NCI-H187 (cell line): Measurements from ENCODE around the gene NECTIN3.

Experiments used
- DNase-seq, 2 experiments: peaks; one replicate each; lab custom pipeline; 2025; lab: John Stamatoyannopoulos, UW

The NECTIN3 gene

DNA sequence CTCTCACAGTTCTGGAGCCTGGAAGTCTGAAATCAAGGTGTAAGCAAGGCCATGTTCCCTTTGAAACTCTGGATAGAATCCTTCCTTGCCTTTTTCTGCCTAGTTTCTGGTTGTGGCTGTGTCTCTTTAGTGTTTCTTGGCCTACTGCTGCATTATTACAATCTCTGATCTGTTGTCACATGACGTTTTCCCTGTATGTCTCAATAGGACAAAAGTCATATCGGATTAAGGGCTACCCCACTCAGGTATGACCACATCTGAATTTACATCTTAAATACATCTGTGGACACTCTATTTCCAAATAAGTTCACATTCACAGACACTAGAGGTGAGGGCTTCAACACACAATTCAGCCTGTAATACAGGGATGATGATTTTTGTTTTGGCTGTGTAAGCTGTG, 13.3 kb downstream of the NECTIN3 start:
- no peak for DNase-seq

GRCh38 chr3:111087924-111088469, 16.4 kb downstream of the NECTIN3 start:
- no peak for DNase-seq

- no peak for DNase-seq
Observed at GRCh38 chr3:111096487-111097209, 25.0 kb downstream of the NECTIN3 start.

DNA sequence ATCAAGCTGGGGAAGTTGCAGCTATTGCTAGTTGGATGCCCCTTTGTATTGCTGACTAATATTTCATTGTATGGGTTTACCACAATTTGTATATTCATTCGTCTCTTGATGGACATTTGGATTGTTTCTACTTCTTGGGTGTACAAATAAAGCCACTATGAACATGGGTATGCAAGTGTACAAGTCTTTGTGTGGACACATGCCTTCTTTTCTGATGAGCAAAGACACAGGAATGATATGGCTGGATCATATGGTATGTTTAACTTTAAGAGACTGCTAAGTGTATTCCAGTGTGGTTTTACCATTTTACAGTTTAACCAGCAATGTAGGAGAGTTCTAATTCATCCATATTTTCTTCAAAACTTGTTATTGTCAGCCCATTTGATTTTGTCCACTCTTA, 32.2 kb downstream of the NECTIN3 start:
- no peak for DNase-seq

- no peak for DNase-seq
Observed at GRCh38 chr3:111106993-111107661, 35.5 kb downstream of the NECTIN3 start.

DNA sequence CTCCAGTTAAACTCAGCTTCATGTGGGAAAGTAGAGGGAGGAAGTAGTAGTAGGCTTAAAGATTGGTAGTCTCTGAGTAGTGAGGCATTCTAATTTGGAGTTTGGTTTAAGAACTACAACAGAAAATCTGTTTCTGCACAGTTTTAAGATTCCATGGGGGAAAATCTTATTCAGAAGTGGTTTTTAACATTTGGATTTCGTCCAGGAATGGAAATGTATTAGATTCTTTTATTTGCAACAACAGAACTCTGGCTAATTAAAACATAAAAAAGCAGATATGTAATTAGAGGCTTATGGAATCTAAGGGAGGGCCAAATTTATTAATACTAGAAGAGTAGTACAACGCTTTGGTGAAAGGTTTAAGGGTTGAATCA, 36.0 kb downstream of the NECTIN3 start:
- no peak for DNase-seq

GRCh38 chr3:111112913-111113312, 41.3 kb downstream of the NECTIN3 start:
- DNase-seq, result no peak

- no peak for DNase-seq
Observed at GRCh38 chr3:111128884-111129283, 57.3 kb downstream of the NECTIN3 start.

- DNase-seq, result no peak
Observed at GRCh38 chr3:111130827-111131226, 59.2 kb downstream of the NECTIN3 start.

GRCh38 chr3:111134302-111134701, 62.7 kb downstream of the NECTIN3 start:
- no peak for DNase-seq

DNA sequence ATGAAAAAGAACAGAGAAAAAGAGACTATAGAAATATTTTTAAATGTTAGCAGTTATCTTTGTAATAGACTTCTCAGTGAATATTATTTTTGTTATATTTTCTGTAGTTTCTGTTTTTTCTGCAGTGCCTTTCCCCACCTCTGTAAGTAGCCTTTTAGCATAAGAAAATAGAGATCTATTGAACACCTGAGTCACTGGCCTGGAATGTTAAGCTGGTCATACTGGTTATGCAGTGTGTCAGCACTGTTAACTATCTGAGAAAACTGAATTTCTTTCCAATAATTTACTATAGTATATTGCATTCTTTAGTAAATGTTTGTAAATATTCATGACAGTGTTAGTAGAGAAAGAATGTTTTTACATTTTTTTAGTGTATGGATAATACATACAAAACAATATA, 79.8 kb downstream of the NECTIN3 start:
- DNase-seq, result no peak

DNA sequence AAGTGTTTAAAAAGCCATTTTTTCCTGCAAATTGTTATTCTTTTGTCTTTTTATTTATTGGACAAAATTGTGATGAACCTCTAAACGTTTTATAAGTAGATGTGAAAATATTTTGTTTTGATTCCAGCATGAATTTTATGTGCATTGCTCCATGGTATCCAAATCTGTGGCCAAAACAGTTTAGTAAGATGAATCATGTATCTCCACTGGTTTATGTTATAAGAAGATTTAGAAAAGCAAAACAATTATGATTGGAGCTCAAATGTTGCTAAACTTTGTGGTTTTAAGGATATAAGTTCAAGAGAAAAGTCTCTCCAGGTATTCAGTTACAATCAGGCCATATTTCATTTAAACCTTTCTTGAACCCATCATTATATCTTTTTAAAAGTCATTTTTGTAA, 80.9 kb downstream of the NECTIN3 start:
- no peak for DNase-seq

DNA sequence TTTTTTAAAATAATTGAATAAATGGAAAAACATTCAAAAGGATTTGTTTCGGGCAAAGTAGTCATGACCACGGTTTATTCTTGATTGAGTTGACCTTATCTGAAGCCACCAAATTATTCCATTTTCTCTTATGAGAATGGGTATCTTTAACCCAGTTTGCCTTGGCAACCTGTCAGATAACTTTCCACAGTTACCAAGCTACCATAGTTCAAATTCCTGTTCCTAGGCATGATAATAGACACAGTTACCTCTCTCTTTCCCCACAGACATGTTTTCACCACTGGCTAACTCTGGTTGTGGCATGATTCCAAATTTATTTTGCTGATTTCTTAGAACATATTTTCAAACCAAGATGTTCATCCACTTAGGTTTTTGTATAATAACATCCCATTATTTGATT, 84.9 kb downstream of the NECTIN3 start:
- no peak for DNase-seq

DNA sequence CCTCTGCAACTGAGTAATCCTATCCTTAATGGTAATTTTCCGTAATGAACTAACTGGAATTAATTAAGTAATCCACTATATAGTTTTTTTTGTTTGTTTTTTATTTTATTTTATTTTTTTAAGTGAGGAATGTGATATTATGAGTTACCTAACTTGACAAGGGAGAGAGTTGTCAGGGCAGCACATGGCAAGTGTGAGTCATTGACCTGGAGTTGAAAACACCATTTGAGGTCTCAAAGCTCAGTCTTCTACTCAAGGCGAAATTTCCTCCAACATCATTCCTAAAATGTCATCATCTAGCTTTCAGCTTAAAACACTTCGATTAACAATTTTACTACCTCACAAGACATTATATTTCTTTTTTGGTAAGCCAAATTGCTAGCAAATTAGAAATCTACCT, 87.8 kb downstream of the NECTIN3 start:
- DNase-seq, result no peak

GRCh38 chr3:111164621-111165020, 93.0 kb downstream of the NECTIN3 start:
- no peak for DNase-seq

DNA sequence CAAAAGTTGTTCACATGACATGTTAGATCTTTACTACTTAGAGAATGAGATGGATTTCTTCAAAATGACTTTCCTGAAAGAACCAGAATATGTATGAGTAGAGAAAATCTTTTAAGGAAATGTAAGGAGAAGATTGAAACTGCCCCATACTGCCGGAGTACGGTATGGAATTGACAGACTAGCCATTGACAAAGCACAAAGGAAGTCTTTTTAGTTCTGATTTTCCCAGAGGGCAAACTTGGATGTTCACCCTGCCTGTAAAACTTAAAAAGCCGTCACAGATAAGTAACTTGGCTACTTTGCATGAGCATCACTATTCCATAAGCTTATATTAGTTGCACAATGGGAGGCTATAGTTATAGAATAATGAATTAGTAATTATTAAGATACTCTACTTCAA, 93.8 kb downstream of the NECTIN3 start:
- DNase-seq, result no peak

DNA sequence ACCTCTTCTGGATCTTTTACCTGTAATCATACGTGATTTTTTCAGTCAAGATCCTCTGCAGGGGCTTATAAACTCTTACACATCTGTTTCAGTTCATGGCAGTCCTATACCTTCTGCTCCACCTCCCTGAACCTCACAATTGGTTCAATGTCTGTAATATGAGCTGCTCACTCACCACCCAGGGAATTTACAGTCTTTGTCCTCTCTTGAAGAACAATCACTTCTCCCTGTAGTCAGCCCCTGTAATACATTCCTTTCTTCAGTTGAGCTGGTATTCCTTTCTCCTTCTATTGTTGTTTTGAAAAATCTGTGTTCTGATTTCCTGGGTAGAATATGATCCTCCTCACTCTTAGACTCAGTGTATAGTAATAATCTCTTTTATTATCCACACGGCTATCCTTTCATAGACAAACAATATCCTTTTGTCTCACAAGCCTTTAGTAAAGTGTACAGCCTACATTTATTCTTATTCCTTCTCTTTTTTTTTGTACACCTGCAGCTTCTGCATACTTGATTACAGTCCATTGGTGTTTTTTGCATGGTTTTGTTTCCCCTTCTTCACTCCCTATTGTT, 101.8 kb downstream of the NECTIN3 start:
- DNase-seq, result peak in 1 of 2 experiments; percentile 4

- DNase-seq, result no peak
Observed at GRCh38 chr3:111173906-111174305, 102.3 kb downstream of the NECTIN3 start.

- no peak for DNase-seq
Observed at GRCh38 chr3:111190518-111190917, 118.9 kb downstream of the NECTIN3 start.

DNA sequence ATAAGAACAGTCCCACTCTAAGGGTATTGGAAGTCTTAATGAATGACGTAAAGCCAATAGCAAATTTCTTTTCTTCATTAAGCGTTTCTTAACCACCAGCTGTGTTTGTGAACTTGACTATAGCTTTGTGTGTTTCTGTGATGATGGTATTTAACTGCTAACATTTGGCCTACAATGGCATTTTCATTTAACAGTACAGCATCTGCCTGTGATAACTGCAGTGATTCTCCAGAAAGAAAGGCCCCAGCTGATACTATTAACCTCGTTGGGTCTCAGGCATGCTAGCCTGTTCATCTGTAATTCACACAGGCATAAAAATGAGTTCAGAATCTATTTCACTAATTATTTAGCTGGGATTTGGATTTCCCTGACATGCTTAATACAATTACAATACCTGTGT, 121.9 kb downstream of the NECTIN3 start:
- no peak for DNase-seq

- DNase-seq, result no peak
Observed at GRCh38 chr3:111194048-111194447, 122.4 kb downstream of the NECTIN3 start.

DNA sequence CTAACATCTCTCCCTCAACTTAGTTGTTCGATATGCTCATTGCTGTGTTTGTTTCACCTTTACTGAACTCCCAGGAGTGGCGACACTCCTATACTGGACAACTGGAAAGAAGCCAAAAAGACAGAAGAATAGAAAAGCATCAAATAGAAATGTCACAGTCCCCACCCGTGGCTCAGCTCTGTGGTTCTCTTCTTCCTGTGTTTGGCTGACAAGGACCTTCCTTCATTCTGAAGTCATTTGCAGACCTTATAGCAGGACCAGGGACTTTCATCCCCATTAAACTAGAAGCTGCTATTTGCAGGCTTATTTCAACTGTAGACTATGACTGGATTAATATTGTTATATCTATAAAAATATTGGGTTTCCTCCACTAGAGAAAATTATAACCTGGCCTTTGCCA, 125.9 kb downstream of the NECTIN3 start:
- DNase-seq, result no peak

- no peak for DNase-seq
Observed at GRCh38 chr3:111200027-111200426, 128.4 kb downstream of the NECTIN3 start.
